GM06990 (cell line): Measurements from ENCODE around the gene EEPD1.
"Not testable (repeated sequence)": the region's sequence is repeated elsewhere in the genome, so short reads cannot be mapped to it uniquely, and the experiment has no call there.

ENCODE experiments used
- DNase-seq: peaks from one replicate; pipeline ENCODE4 v3.0.0-alpha.2; 2011; ENCODE audit not compliant: insufficient read length; ENCODE audit errors: extremely low read depth
- H3K27me3 ChIP-seq: replicated peaks from 2 replicates; pipeline ENCODE4 v1.6.0; 2011; ENCODE audit warnings: low read length; ENCODE audit not compliant: control insufficient read depth, insufficient read depth
- H3K36me3 ChIP-seq: 2 replicates; pipeline ENCODE4 v1.5.1; 2011; ENCODE audit warnings: low read length; ENCODE audit not compliant: control insufficient read depth, insufficient read depth
- H3K4me3 ChIP-seq: replicated peaks from 2 replicates; pipeline ENCODE4 v1.5.1; 2011; ENCODE audit warnings: low read depth, mild to moderate bottlenecking, control low read depth, low read length
- TF ChIP-seq, protein P1 (sequence below): IDR thresholded peaks from 2 replicates; pipeline ENCODE4 v1.5.1; 2011; ENCODE audit warnings: low read length, control low read depth, mild to moderate bottlenecking, inconsistent platforms; ENCODE audit not compliant: insufficient read depth, poor library complexity, severe bottlenecking

Gene EEPD1

DNA sequence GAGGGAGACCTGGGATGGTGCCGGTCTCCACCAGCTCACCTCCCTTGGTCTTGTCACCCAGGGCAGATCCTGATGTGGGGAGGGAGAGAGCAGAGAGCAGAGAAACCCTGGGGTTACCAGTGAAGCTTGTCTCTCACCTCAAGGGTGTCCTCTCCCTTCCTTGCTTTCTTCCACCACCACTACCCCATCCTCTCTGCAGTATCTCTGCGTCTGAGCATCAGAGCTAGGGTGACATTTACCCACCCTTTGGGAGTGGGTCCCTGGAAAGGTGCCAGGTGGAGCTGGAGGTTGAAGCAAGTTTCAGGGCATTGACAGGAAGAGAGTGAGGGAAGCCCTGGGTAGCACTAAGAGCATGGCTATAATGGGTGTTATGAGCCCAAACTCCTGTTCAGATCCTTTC is 161.4 kb downstream of the EEPD1 start:
- H3K27me3 ChIP-seq, result no peaks in the 10 kb centered on the region
- DNase-seq, result no peak
- H3K4me3 ChIP-seq, result no peak overlapping the region
- TF ChIP-seq, protein P1, sequence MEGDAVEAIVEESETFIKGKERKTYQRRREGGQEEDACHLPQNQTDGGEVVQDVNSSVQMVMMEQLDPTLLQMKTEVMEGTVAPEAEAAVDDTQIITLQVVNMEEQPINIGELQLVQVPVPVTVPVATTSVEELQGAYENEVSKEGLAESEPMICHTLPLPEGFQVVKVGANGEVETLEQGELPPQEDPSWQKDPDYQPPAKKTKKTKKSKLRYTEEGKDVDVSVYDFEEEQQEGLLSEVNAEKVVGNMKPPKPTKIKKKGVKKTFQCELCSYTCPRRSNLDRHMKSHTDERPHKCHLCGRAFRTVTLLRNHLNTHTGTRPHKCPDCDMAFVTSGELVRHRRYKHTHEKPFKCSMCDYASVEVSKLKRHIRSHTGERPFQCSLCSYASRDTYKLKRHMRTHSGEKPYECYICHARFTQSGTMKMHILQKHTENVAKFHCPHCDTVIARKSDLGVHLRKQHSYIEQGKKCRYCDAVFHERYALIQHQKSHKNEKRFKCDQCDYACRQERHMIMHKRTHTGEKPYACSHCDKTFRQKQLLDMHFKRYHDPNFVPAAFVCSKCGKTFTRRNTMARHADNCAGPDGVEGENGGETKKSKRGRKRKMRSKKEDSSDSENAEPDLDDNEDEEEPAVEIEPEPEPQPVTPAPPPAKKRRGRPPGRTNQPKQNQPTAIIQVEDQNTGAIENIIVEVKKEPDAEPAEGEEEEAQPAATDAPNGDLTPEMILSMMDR, result no peak
- H3K36me3 ChIP-seq, result no peaks in the 10 kb centered on the region

DNA sequence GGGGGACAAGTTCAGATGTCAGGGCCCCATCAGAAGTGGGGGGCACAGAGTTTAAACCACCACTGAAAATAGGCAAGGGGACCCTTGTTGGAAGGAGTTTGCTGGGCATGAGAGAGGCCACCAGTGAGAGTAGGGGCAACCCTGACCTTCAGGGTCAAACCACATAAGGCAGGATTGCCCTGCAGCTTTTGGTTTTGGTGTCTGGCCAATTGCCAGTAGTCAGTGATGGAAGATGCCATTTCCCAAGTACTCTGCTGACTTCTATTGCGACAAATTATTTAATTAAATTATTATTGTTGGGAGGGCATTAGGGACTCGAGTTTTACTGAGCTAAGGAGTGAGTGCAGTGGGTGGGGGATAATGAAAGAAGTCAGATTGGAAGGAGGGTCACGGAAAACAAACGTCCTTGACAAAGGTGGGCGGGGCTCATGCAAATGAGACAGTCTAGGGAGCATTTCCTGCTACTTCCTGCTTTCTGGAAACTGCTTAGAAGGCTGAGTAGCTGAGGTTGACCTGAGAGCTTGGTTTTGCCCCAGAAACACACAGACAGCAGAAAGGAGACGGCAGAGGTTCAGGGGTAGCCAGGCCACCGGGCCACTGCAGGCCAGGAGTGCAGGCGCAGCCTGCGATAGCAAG is 162.4 kb downstream of the EEPD1 start:
- Histone ChIP-seq H3K4me3 (no peak overlapping the region), H3K27me3 (no peaks in the 10 kb centered on the region), H3K36me3 (no peaks in the 10 kb centered on the region)
- TF ChIP-seq, protein P1, result no peak
- DNase-seq, result no peak

DNA sequence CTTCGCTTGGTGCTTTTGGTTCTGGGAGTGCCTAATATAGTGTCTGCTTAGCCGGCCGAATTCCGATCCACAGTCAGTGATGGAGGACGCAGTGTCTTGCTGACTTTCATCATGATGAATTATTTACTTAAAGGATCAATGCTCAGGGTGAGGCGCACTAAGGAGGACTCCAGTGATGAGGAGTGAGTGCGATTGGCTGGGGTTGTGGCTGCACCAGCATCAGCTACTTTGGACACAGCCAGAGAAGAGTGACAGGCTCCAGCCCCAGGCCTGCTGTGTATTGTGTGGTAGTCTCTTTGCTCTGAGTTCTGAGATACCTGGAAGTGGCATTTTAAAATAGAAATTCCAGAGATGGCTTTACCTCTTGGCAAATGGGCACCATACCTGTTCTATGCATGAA is 163.3 kb downstream of the EEPD1 start:
- TF ChIP-seq, protein P1, result no peak
- Histone ChIP-seq H3K36me3 (no peaks in the 10 kb centered on the region), H3K4me3 (no peak overlapping the region), H3K27me3 (no peaks in the 10 kb centered on the region)
- no peak for DNase-seq

DNA sequence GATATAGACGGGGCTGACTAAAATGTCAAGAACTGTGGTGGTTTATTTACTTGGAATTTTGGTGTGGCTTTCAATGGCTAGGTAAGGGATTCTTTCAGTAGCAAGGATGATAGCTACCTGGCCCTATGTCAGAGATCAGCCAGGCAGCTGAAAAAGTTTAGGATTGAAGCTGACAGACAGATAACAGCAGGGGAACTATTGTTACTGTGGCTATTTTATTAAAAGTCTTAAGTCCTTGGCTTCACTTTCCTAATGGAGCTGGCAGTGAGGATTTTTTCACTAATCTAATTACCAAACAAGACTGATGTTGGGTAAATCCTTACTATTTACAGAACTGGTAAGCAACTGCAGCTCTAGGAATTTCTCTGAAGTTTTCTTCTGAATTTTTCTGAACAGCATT is 164.2 kb downstream of the EEPD1 start:
- Histone ChIP-seq H3K4me3 (no peak overlapping the region), H3K27me3 (no peaks in the 10 kb centered on the region), H3K36me3 (no peaks in the 10 kb centered on the region)
- DNase-seq, result no peak
- TF ChIP-seq, protein P1, result no peak

DNA sequence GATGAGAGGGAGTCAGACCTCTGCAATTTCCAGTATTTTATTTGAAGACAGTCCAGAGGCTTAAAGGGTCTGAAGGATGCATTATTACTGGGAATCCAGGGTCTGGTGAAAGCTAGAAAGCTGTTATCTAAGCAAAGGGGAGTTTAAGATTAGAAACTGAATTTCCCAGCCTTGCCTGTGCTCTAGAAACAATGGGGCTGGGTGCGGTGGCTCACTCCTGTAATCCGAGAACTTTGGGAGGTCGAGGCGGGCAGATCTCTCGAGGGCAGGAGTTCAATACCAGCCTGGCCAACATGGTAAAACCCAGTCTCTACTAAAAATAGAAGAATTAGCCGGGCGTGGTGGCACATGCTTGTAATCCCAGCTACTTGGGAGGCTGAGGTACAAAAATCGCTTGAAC is 165.1 kb downstream of the EEPD1 start:
- DNase-seq, result no peak
- no peak overlapping the region for H3K4me3 ChIP-seq
- no peaks in the 10 kb centered on the region for H3K36me3 ChIP-seq
- TF ChIP-seq, protein P1, result no peak
- H3K27me3 ChIP-seq, result no peaks in the 10 kb centered on the region

DNA sequence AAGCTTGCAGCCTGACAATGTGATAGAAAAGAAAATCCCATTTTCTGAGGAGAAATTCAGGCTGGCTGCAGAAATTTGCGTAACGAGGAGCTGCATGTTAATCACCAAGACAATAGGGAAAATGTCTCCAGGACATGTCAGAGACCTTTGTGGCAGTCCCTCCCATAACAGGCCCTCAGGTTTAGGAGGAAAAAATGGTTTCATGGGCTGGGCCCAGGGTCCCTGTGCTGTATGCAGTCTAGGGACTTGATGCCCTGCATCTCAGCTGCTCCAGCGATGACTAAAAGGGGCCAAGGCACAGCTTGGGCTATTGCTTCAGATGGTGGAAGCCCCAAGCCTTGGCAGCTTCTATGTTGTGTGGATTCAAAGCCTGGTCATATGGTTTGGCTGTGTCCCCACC is 168.2 kb downstream of the EEPD1 start:
- H3K27me3 ChIP-seq, H3K36me3 ChIP-seq, H3K4me3 ChIP-seq, DNase-seq: not testable (repeated sequence)
